Measurements from ENCODE around the gene DBNL. TPM values are rescaled to one million over a fixed set of nuclear protein-coding genes. Genes with fewer than 3 reads are reported as not detected.

DBNL gene
- total and polyA plus RNA-seq, 2 of the 13 experiments (the other 11 are each of a cell fraction or from before 2014, with no cell fraction given): 20.8 to 35.1 TPM

DNA sequence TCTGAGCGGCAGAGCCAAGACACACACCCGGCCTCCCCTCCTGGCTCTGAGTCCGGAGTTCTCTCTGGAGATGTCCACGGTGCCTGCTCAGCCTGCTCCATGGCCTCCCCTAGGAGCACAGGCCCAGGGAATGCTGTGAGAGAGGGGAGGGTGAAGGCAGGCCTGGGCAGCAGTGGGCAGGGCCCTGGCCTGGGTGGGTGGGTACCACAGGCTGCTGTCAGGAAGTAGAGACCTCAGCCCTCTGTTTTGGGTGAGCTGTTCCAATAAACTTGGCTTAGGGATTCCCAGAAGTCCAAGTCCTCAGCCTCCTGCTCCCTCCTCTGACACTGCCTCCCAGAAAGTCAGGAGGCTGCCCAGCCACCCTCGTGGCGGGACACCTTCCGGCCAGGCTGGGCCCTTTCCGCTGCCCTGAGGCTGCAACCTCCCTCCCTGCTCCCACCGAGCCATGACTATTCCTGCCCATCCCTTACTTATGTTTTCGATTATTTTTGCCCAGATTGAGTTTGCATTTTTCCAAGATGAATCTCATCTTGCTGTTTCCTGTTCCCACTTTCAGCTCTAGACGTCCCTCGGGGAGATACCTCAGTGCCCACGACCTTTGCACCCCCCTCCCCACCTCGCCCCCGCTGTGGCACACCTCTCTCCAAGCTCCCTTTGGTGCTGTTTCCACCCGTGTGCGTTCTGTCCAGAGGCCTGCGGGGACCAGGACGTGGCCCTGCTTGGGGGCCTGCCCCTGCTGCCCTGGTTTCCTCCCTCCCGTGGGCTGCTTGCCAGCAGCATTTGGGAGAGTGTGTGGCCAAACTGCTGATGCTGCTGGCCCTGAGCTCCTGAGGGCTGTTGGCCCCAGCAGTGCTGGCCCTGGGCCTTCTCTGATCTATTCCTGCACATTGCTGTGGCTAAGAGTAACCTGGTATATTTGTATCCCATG is 43.7 kb downstream of the DBNL start (continued):
- TF ChIP-seq PRPF4 (IDR thresholded peaks at IDR 0.05; ENCODE audit: low read depth, low read length, poor library complexity, severe bottlenecking) (no peak), PHF5A (CRISPR knock-in tag; IDR thresholded peaks at IDR 0.05; ENCODE audit: low read depth, unreplicated experiment) (no peak), ZNF180 (CRISPR knock-in tag; IDR thresholded peaks at IDR 0.05; ENCODE audit: borderline replicate concordance, low read depth) (no peak), FOXM1 (CRISPR knock-in tag; IDR thresholded peaks at IDR 0.05) (no peak), ZNF644 (CRISPR knock-in tag; IDR thresholded peaks at IDR 0.05; ENCODE audit: low read depth) (no peak), CHD4 (IDR thresholded peaks at IDR 0.05; ENCODE audit: borderline replicate concordance, low read length) (no peak), KDM1A (CRISPR knock-in tag; IDR thresholded peaks at IDR 0.05) (no peak), ZNF788 (CRISPR knock-in tag; IDR thresholded peaks at IDR 0.05; ENCODE audit: borderline replicate concordance) (no peak), FOXC1 (CRISPR knock-in tag; IDR thresholded peaks at IDR 0.05; ENCODE audit: borderline replicate concordance) (no peak), PRMT3 (CRISPR knock-in tag; IDR thresholded peaks at IDR 0.05; ENCODE audit: borderline replicate concordance, low read depth) (no peak), ATM (IDR thresholded peaks at IDR 0.05; ENCODE audit: borderline replicate concordance) (no peak), SETDB1 (CRISPR knock-in tag; IDR thresholded peaks at IDR 0.05; ENCODE audit: borderline replicate concordance) (no peak), ZNF30 (CRISPR knock-in tag; IDR thresholded peaks at IDR 0.05) (no peak), FOXO1 (CRISPR knock-in tag; IDR thresholded peaks at IDR 0.05) (no peak), ZFP62 (CRISPR knock-in tag; IDR thresholded peaks at IDR 0.05) (0 out of 2 replicates have a peak, but pooled peaks have one; percentile 66), CC2D1A (CRISPR knock-in tag; IDR thresholded peaks at IDR 0.05) (no peak), ZFP90 (CRISPR knock-in tag; IDR thresholded peaks at IDR 0.05; ENCODE audit: borderline replicate concordance) (peak; percentile 68; the same call in 1 of the 2 replicates), SP140L (CRISPR knock-in tag; IDR thresholded peaks at IDR 0.05; ENCODE audit: borderline replicate concordance) (no peak), ONECUT2 (CRISPR knock-in tag; IDR thresholded peaks at IDR 0.05) (no peak), ZFYVE20 (CRISPR knock-in tag; IDR thresholded peaks at IDR 0.05; ENCODE audit: borderline replicate concordance, low read depth) (no peak), NPAS2 (CRISPR knock-in tag; IDR thresholded peaks at IDR 0.05; ENCODE audit: borderline replicate concordance) (no peak), ADNP (CRISPR knock-in tag; IDR thresholded peaks at IDR 0.05) (no peak)
- TF ChIP-seq, protein P1, sequence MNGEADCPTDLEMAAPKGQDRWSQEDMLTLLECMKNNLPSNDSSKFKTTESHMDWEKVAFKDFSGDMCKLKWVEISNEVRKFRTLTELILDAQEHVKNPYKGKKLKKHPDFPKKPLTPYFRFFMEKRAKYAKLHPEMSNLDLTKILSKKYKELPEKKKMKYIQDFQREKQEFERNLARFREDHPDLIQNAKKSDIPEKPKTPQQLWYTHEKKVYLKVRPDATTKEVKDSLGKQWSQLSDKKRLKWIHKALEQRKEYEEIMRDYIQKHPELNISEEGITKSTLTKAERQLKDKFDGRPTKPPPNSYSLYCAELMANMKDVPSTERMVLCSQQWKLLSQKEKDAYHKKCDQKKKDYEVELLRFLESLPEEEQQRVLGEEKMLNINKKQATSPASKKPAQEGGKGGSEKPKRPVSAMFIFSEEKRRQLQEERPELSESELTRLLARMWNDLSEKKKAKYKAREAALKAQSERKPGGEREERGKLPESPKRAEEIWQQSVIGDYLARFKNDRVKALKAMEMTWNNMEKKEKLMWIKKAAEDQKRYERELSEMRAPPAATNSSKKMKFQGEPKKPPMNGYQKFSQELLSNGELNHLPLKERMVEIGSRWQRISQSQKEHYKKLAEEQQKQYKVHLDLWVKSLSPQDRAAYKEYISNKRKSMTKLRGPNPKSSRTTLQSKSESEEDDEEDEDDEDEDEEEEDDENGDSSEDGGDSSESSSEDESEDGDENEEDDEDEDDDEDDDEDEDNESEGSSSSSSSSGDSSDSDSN (CRISPR knock-in tag; IDR thresholded peaks at IDR 0.05): peak; percentile 51; the same call in 1 of the 2 replicates
- TF ChIP-seq, protein P2, sequence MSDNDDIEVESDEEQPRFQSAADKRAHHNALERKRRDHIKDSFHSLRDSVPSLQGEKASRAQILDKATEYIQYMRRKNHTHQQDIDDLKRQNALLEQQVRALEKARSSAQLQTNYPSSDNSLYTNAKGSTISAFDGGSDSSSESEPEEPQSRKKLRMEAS (IDR thresholded peaks at IDR 0.05): peak; percentile 61; the same call in 1 of the 2 replicates
- TF ChIP-seq, protein P3, sequence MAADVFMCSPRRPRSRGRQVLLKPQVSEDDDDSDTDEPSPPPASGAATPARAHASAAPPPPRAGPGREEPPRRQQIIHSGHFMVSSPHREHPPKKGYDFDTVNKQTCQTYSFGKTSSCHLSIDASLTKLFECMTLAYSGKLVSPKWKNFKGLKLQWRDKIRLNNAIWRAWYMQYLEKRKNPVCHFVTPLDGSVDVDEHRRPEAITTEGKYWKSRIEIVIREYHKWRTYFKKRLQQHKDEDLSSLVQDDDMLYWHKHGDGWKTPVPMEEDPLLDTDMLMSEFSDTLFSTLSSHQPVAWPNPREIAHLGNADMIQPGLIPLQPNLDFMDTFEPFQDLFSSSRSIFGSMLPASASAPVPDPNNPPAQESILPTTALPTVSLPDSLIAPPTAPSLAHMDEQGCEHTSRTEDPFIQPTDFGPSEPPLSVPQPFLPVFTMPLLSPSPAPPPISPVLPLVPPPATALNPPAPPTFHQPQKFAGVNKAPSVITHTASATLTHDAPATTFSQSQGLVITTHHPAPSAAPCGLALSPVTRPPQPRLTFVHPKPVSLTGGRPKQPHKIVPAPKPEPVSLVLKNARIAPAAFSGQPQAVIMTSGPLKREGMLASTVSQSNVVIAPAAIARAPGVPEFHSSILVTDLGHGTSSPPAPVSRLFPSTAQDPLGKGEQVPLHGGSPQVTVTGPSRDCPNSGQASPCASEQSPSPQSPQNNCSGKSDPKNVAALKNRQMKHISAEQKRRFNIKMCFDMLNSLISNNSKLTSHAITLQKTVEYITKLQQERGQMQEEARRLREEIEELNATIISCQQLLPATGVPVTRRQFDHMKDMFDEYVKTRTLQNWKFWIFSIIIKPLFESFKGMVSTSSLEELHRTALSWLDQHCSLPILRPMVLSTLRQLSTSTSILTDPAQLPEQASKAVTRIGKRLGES (CRISPR knock-in tag; IDR thresholded peaks at IDR 0.05; ENCODE audit: borderline replicate concordance): no peak
